ENCODE data around the gene CCDC188.

CCDC188 gene

GRCh38 chr22:20132686-20133246 is 18.1 kb downstream of the CCDC188 start:
- FAIRE-seq (no peak), DNase-seq (ENCODE audit: insufficient read length, low spot score) (no peak)
- no peak for TF ChIP-seq CTCF (IDR thresholded peaks at IDR 0.05; ENCODE audit: insufficient read depth, missing control alignments)

- no peak for TF ChIP-seq CTCF (IDR thresholded peaks at IDR 0.05; ENCODE audit: insufficient read depth, missing control alignments)
- DNase-seq (ENCODE audit: insufficient read length, low spot score) (no peak), FAIRE-seq (no peak)
Observed at GRCh38 chr22:20131859-20132685, 18.8 kb downstream of the CCDC188 start.

- no peak for TF ChIP-seq CTCF (IDR thresholded peaks at IDR 0.05; ENCODE audit: insufficient read depth, missing control alignments)
- FAIRE-seq (no peak), DNase-seq (ENCODE audit: insufficient read length, low spot score) (no peak)
Observed at GRCh38 chr22:20131597-20131858, 19.3 kb downstream of the CCDC188 start, which contains the start of gene ZDHHC8. Gene ZDHHC8, plus strand, starts transcription at chr22:20131804. Its CDS starts 144 bp downstream, at chr22:20131948.

- no peak for TF ChIP-seq CTCF (IDR thresholded peaks at IDR 0.05; ENCODE audit: insufficient read depth, missing control alignments)
- DNase-seq (ENCODE audit: insufficient read length, low spot score) (peak; percentile 71), FAIRE-seq (no peak)
Observed at GRCh38 chr22:20130731-20131596, 19.9 kb downstream of the CCDC188 start.

GRCh38 chr22:20130319-20130718 is 20.5 kb downstream of the CCDC188 start:
- no peak for DNase-seq (ENCODE audit: insufficient read length, low spot score)
- no peak for TF ChIP-seq CTCF (IDR thresholded peaks at IDR 0.05; ENCODE audit: insufficient read depth, missing control alignments)
- FAIRE-seq: no peak

GRCh38 chr22:20129747-20130014 is 21.2 kb downstream of the CCDC188 start:
- FAIRE-seq (no peak), DNase-seq (ENCODE audit: insufficient read length, low spot score) (no peak)
- no peak for TF ChIP-seq CTCF (IDR thresholded peaks at IDR 0.05; ENCODE audit: insufficient read depth, missing control alignments)

All from D721Med (cell line).